ENCODE measurements around the gene RASIP1.

The RASIP1 gene

DNA sequence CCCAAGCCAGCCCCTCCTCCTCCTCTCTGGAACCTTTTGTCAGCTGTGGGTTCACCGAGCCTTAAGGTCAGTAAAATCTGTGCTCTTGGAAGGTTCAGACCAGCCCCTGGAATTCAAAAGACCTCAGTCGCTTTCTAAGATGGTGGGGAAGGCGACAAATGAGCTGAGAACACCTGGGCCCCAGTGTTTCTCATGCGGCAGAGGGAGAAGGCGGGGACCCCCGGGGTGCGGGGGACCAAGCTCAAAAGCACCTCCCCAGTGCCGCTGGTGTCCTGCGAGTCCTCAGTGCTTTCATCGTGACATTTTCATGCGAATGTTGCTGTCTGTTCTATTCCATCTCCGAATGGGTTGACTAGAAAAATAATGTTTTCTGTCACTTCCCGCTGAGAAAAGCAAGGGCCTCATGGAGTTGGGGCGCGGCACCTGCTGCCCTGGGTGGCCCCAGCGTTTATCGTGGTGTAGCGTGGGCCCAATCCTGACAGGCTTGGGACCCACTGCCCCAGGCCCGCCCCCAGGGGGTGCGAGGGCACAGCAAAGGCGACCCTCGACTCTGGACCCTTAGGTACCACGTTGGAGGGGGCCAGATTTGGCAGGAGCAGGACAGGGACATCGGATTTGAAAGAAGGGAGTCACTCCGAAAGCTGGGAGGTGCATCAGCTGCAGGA lies 66.8 kb downstream of the RASIP1 start:
- no peak for DNase-seq (ENCODE audit: low read depth)

DNA sequence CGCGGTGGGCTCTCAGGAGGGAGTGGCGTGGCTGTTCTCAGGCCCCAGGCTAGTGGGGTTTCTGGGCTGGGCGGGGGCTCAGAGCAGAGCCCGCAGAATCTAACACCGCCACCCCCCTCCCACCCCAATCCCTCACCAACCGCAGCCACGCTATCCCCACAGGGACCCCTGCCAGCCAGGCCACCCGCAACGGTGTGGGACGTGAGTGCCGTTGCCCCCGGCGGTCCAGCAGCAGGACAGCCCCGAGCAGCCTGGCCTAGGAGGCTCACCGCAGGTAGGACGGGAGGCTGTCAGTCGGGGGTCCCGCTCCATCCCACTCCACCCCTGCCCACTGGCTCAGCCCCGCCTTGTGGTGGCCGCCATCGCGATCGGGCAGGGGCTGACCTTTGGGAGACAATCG lies 67.4 kb downstream of the RASIP1 start, which contains the start of gene NTN5:
Gene NTN5 (minus strand): TSS at position 24 of the 400 bp plus-strand sequence. CDS start 2,031 bp downstream, outside the sequence.
- no peak for DNase-seq (ENCODE audit: low read depth)

DNA sequence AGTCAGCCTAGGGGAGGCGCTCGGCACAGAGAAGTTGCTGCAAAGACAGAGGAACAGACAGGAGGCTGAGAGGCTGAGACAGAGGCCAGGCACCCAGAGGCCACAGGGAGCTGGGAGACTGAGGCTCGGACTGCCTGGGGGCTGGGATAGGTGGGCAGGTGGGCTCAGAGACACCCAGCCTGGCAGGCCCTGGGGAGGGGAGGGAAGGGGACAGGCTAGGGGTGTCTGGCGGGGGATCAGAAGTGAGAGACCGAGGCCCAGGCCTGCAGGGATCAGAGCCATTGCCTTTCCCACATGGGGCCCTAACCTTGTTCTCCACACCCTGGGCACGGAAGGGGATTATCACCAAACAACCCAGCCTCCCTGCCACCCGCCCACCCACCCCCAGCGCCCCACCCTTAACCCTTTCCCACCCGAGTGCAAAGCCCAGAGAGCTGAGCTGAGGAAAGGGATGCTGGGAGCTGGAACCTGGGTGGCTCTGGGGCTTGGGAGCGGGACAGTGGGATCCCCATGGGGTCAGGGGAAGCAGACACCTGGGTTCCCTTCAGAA lies 68.9 kb downstream of the RASIP1 start:
- no peak for DNase-seq (ENCODE audit: low read depth)

DNA sequence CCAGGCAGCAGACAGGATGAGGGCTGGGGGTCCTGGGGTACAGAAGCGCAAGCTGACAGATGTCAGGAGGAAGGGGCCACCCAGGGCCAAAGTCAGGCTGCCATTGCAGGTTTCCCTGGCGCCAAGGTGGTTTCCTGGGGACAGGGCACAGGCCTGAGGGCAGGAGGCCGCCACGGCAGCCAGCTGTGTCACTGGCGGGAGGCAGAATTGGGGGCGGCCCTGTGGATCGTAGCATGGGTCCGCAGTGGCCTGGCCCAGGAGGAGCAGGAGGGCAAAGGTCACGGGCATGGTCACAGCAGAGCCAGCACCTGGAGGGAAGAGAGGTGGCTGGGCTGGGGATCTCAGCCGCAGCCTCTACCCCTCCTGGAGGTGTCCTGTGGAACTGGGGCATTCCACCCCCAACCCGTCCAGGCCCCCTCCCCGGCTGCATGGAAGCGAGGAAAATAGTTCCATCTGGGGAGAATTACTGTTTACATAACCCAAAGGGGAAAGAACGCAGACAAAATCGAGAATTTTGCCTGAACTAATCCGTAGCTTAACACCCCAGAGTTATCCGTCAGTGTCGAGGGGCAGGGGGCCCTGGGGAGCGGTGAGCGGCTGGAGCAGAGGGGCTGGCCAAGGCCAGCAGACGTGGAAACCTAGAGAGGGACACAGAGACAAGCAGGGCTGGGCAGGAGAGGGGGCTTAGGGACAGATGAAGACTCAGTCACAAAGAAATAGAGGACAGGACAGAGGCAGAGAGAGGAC lies 69.5 kb downstream of the RASIP1 start:
- DNase-seq (ENCODE audit: low read depth) = no peak
